Hindlimb muscle (tissue), 1 donor: ENCODE data around the gene FAM177A1. TPM values are rescaled to one million over a fixed set of nuclear protein-coding genes. Genes with fewer than 3 reads are reported as not detected.

Experiments used
- polyA plus RNA-seq: library from polyadenylated mRNA; unstranded; fragments of 120-200 nt; gene quantifications from one replicate; pipeline ENCODE4 v1.2.1, GENCODE V29; 2013; ENCODE audit not compliant: insufficient read length

FAM177A1 gene
- polyA plus RNA-seq, 1 donor = 33.6 TPM

Other genes starting within 250 kb of the FAM177A1 start
- 20.3 TPM for gene BAZ1A, start 170.9 kb upstream of the FAM177A1 start, polyA plus RNA-seq
- 42.2 TPM for gene SRP54, start 63.3 kb upstream of the FAM177A1 start, polyA plus RNA-seq
- gene PPP2R3C, start 75.7 kb downstream of the FAM177A1 start, polyA plus RNA-seq = 42.7 TPM
- 17.1 TPM for gene PRORP, start 76.3 kb downstream of the FAM177A1 start, polyA plus RNA-seq
- gene PSMA6, start 246.1 kb downstream of the FAM177A1 start, polyA plus RNA-seq = 188 TPM